GM12878 (cell line): Measurements from ENCODE around the gene CYB5A. TPM values are rescaled to one million over a fixed set of nuclear protein-coding genes. Genes with fewer than 3 reads are reported as not detected.

ENCODE experiments used
- EGR1 ChIP-seq, 2 experiments: IDR thresholded peaks; 1 replicate in 1 of 2; 2 replicates in 1 of 2; pipeline ENCODE4 v1.6.1; 2011 to 2012; ENCODE audit warnings: low read depth in 2 of 2, low read length in 2 of 2, borderline replicate concordance in 1 of 2, mild to moderate bottlenecking in 1 of 2, moderate library complexity in 1 of 2
- GABPA ChIP-seq: IDR thresholded peaks from 2 replicates; pipeline ENCODE4 v1.6.1; 2014; ENCODE audit warnings: antibody characterized with exemption, low read depth, mild to moderate bottlenecking, inconsistent platforms
- JUND ChIP-seq: IDR thresholded peaks from 2 replicates; pipeline ENCODE4 v1.6.1; 2012; ENCODE audit warnings: low read depth, mild to moderate bottlenecking, low read length, improper control_type of control experiment, moderate library complexity
- KDM1A ChIP-seq: fragments of 200-600 bp; sonication (generic); IDR thresholded peaks from 2 replicates; pipeline ENCODE4 v1.6.1; 2016; ENCODE audit warnings: borderline replicate concordance
- ZNF207 ChIP-seq: fragments of 450-650 bp; IDR thresholded peaks from 2 replicates; pipeline ENCODE4 v1.6.1; 2014; ENCODE audit warnings: antibody characterized with exemption, mild to moderate bottlenecking, borderline replicate concordance
- polyA plus RNA-seq, 11 experiments: library from polyadenylated mRNA; depleted of rRNA in 4 of 11; unstranded in 6 of 11; stranded (reverse) in 5 of 11; fragments of >200 nt; fragmentation: Nextera tagmentation in 4 of 11; fragmentation: Illumina TruSeq in 1 of 11; extraction: Ambion mirVana in 4 of 11; extraction: Trizol in 1 of 11; gene quantifications; 1 replicate in 1 of 11; 2 replicates in 10 of 11; pipeline versions ENCODE4 v1.2.1 to v1.2.3, GENCODE V29; 2011 to 2016; ENCODE audit warnings: inconsistent platforms in 2 of 11, missing spikeins in 2 of 11, low read depth in 1 of 11
- total RNA-seq, 4 experiments: library from RNA; depleted of rRNA in 3 of 4; stranded (reverse); fragments of >200 nt in 3 of 4; fragmentation: Illumina TruSeq in 1 of 4; extraction: Trizol in 1 of 4; gene quantifications; 2 replicates each; pipeline versions ENCODE4 v1.2.1 to v1.2.3, GENCODE V29; 2013 to 2021
- TF ChIP-seq, protein P1 (sequence below): fragments of 450-650 bp; formaldehyde crosslinking; IDR thresholded peaks from 2 replicates; pipeline ENCODE4 v1.5.0; 2022; ENCODE audit warnings: mild to moderate bottlenecking, missing genetic modification characterization
- TF ChIP-seq, protein P2 (sequence below): IDR thresholded peaks from 2 replicates; pipeline ENCODE4 v1.6.1; 2012; ENCODE audit warnings: mild to moderate bottlenecking, low read depth, low read length

The CYB5A gene
- total and polyA plus RNA-seq, 10 of the 15 experiments (the other 5 are each of a cell fraction or from before 2014, with no cell fraction given): 60.2 to 129 (median 103) TPM

DNA sequence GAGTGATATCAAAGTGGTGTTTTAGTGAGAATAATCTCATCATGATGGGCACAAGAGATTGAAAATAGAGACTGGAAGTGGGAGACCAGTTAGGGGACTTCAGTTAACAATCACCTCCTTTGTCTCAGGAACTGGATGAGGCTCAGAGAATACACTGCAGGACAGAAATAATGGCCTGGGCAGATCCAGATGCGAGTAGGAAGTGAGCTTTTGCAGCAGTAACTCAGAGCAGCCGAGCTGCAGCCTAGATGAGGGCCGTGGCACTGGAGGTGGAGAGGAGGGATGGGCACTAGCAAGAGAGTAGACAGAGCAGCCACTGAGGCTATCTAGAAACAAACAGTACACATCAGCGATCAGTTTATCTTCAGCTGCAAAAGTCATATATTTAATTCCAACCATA lies 48.6 kb downstream of the CYB5A start (continued):
- TF ChIP-seq, protein P1, sequence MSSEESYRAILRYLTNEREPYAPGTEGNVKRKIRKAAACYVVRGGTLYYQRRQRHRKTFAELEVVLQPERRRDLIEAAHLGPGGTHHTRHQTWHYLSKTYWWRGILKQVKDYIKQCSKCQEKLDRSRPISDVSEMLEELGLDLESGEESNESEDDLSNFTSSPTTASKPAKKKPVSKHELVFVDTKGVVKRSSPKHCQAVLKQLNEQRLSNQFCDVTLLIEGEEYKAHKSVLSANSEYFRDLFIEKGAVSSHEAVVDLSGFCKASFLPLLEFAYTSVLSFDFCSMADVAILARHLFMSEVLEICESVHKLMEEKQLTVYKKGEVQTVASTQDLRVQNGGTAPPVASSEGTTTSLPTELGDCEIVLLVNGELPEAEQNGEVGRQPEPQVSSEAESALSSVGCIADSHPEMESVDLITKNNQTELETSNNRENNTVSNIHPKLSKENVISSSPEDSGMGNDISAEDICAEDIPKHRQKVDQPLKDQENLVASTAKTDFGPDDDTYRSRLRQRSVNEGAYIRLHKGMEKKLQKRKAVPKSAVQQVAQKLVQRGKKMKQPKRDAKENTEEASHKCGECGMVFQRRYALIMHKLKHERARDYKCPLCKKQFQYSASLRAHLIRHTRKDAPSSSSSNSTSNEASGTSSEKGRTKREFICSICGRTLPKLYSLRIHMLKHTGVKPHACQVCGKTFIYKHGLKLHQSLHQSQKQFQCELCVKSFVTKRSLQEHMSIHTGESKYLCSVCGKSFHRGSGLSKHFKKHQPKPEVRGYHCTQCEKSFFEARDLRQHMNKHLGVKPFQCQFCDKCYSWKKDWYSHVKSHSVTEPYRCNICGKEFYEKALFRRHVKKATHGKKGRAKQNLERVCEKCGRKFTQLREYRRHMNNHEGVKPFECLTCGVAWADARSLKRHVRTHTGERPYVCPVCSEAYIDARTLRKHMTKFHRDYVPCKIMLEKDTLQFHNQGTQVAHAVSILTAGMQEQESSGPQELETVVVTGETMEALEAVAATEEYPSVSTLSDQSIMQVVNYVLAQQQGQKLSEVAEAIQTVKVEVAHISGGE (CRISPR knock-in tag): no peak
- TF ChIP-seq ZNF207 (no peak), EGR1 (IDR thresholded peaks at IDR 0.05; ENCODE audit: borderline replicate concordance in 1 of 2, low read depth in 2 of 2, low read length in 2 of 2) (no peak), JUND (no peak), GABPA (no peak), KDM1A (no peak)
- TF ChIP-seq, protein P2, sequence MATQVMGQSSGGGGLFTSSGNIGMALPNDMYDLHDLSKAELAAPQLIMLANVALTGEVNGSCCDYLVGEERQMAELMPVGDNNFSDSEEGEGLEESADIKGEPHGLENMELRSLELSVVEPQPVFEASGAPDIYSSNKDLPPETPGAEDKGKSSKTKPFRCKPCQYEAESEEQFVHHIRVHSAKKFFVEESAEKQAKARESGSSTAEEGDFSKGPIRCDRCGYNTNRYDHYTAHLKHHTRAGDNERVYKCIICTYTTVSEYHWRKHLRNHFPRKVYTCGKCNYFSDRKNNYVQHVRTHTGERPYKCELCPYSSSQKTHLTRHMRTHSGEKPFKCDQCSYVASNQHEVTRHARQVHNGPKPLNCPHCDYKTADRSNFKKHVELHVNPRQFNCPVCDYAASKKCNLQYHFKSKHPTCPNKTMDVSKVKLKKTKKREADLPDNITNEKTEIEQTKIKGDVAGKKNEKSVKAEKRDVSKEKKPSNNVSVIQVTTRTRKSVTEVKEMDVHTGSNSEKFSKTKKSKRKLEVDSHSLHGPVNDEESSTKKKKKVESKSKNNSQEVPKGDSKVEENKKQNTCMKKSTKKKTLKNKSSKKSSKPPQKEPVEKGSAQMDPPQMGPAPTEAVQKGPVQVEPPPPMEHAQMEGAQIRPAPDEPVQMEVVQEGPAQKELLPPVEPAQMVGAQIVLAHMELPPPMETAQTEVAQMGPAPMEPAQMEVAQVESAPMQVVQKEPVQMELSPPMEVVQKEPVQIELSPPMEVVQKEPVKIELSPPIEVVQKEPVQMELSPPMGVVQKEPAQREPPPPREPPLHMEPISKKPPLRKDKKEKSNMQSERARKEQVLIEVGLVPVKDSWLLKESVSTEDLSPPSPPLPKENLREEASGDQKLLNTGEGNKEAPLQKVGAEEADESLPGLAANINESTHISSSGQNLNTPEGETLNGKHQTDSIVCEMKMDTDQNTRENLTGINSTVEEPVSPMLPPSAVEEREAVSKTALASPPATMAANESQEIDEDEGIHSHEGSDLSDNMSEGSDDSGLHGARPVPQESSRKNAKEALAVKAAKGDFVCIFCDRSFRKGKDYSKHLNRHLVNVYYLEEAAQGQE: no peak
